ENCODE results near the gene PEX13.
"Not testable (repeated sequence)": the region's sequence is repeated elsewhere in the genome, so short reads cannot be mapped to it uniquely, and the experiment has no call there.

- TF ChIP-seq CTCF, POLR2A (IDR thresholded peaks at IDR 0.05): not testable (repeated sequence)
These were observed 35.5 kb upstream of the PEX13 start for GRCh38 chr2:60982066-60982465.

Measured in gastroesophageal sphincter (tissue), 3 donors.